ENCODE data around the gene KRTAP16-1.

Gene KRTAP16-1

DNA sequence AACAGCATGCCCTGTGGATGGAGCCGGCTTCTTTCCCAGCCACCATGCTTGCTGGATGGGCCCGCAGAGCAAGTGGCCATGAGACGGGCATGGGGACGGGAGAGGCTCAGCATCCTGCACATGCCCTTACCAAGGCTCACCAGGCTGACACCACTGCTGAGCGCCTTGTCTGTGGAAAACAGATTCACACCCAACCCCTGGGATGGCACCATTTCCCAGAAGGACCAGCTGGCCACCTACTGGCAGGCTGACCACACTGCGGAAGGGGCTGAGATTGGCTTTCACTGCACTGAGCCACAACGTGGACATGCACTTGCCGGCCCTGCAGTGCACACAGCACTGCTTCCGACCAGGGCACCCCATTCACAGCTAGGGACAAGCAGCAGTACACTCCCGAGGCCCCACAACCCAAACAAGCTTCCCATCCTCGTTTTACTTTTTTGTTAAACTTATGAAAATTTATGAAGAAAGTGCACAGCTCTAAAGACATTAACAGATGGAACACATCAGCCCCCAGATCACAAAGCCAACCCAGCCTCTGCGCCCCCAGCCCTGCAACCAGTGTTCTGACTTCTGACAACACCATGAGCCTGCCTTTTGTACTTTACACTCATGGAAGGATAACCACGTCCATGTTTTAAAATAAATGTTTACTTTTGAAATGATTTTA, 20.3 kb upstream of the KRTAP16-1 start:
- no peak for DNase-seq (ENCODE audit: low spot score)
- TF ChIP-seq, protein P1, sequence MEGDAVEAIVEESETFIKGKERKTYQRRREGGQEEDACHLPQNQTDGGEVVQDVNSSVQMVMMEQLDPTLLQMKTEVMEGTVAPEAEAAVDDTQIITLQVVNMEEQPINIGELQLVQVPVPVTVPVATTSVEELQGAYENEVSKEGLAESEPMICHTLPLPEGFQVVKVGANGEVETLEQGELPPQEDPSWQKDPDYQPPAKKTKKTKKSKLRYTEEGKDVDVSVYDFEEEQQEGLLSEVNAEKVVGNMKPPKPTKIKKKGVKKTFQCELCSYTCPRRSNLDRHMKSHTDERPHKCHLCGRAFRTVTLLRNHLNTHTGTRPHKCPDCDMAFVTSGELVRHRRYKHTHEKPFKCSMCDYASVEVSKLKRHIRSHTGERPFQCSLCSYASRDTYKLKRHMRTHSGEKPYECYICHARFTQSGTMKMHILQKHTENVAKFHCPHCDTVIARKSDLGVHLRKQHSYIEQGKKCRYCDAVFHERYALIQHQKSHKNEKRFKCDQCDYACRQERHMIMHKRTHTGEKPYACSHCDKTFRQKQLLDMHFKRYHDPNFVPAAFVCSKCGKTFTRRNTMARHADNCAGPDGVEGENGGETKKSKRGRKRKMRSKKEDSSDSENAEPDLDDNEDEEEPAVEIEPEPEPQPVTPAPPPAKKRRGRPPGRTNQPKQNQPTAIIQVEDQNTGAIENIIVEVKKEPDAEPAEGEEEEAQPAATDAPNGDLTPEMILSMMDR (IDR thresholded peaks at IDR 0.05): peak; percentile 26
- no peak overlapping the region for H3K27ac ChIP-seq

DNA sequence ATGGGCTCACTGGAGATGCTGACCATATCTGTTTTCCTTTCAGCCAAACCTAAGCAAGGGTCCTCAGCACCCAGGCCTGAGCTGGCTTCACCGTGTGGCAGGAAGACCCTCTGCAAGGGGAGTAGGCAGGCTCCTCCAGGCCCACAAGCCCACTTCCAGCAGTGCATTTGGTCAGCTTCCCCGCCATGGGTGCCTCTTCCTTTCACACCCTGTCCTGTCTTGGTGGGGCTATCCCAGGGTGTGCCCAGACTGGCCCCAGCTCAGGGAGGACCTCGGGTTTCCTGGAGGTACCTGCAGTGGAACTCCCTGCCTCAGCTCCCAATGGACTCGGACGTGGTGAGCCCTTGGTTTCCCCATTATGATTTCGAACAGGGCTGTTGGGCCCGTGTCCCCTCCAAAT, 19.1 kb upstream of the KRTAP16-1 start:
- TF ChIP-seq, protein P1 (IDR thresholded peaks at IDR 0.05): no peak
- Histone ChIP-seq H3K27ac (no peak overlapping the region), H3K4me3 (no peak overlapping the region)
- no peak for DNase-seq (ENCODE audit: low spot score)

More for the DNA sequence above, 20.3 kb upstream of the KRTAP16-1 start:
- no peak overlapping the region for H3K4me3 ChIP-seq

DNA sequence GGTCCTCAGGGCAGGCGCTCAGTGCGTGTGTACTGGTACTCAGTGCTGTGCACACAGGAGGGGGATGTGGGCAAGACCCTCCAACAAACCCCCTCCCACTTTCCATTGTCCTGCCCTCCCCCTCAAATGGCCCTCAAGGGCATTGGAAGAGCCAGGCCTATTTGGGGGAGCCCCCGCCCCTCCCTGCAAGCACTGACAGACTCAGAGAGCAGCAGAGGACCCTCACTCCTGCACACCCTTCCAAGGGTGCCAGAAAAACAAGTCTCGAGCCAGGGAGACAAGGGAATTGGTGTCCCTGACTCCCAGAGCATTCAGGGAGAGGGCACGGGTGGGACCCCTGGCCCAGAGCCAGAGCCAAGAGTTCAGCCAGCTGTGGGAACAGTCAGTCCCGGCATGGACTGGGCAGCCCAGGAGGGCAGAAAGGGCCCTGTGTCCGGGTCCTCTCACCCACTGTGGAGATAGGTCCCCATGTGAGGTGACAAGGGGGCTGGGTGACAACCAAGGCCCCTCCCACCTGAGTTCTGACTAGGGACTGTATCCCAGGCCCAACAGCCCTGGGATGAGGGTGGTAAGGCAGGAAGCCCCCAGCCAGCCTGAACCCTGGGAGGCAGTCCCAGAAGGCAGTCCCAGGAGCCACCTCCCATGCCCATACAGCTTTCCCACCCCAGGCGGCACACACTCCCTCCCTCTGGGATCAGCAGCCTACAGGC, 18.5 kb upstream of the KRTAP16-1 start:
- no peak for DNase-seq (ENCODE audit: low spot score)
- Histone ChIP-seq H3K27ac (no peak overlapping the region), H3K4me3 (no peak overlapping the region)
- TF ChIP-seq, protein P1 (IDR thresholded peaks at IDR 0.05): no peak

GRCh38 chr17:41326173-41327145, 17.4 kb upstream of the KRTAP16-1 start:
- no peak overlapping the region for H3K27ac ChIP-seq
- no peak overlapping the region for H3K4me3 ChIP-seq
- no peak for DNase-seq (ENCODE audit: low spot score)
- TF ChIP-seq, protein P1 (IDR thresholded peaks at IDR 0.05): no peak

- TF ChIP-seq, protein P1 (IDR thresholded peaks at IDR 0.05): no peak
- H3K27ac ChIP-seq: no peak overlapping the region
- no peak for DNase-seq (ENCODE audit: low spot score)
Measured at GRCh38 chr17:41325611-41326010, 16.5 kb upstream of the KRTAP16-1 start.

GRCh38 chr17:41325126-41325525, 16.0 kb upstream of the KRTAP16-1 start:
- no peak overlapping the region for H3K4me3 ChIP-seq
- H3K27ac ChIP-seq: no peak overlapping the region
- TF ChIP-seq, protein P1 (IDR thresholded peaks at IDR 0.05): no peak
- DNase-seq (ENCODE audit: low spot score): no peak

More at GRCh38 chr17:41325611-41326010, 16.5 kb upstream of the KRTAP16-1 start:
- H3K4me3 ChIP-seq: no peak overlapping the region

Measured in coronary artery (tissue), 2 donors.